ENCODE results near the gene PPM1L. TPM values are rescaled to one million over a fixed set of nuclear protein-coding genes. Genes with fewer than 3 reads are reported as not detected.
"Not testable (repeated sequence)": the region's sequence is repeated elsewhere in the genome, so short reads cannot be mapped to it uniquely, and the experiment has no call there.

The PPM1L gene
- total RNA-seq, 1 donor from 2014 or later: 14.2 TPM

DNA sequence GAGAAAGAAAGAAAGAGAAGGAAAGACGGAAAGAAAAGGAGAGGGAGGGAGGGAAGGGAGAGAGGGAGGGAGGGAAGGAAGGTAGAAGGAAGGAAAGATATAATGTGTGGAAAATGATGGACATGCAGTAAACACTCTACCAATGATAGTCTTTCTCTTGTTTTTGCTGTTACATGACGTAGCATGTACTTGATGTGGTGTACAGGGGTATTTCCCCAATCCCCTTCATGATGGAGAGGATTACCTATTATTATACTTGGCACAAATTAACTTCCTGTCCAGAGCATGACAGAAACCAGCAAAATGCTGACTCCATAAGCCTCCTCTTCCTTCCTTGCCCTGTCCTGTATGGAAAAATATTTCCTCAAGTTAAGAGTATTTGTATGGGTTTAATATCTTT lies 224.7 kb downstream of the PPM1L start:
- H3K36me3 ChIP-seq: no peaks in the 10 kb centered on the region
- intact Hi-C loops (cut with DNase I): no loop called here
- TF ChIP-seq, protein P1, sequence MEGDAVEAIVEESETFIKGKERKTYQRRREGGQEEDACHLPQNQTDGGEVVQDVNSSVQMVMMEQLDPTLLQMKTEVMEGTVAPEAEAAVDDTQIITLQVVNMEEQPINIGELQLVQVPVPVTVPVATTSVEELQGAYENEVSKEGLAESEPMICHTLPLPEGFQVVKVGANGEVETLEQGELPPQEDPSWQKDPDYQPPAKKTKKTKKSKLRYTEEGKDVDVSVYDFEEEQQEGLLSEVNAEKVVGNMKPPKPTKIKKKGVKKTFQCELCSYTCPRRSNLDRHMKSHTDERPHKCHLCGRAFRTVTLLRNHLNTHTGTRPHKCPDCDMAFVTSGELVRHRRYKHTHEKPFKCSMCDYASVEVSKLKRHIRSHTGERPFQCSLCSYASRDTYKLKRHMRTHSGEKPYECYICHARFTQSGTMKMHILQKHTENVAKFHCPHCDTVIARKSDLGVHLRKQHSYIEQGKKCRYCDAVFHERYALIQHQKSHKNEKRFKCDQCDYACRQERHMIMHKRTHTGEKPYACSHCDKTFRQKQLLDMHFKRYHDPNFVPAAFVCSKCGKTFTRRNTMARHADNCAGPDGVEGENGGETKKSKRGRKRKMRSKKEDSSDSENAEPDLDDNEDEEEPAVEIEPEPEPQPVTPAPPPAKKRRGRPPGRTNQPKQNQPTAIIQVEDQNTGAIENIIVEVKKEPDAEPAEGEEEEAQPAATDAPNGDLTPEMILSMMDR (IDR thresholded peaks at IDR 0.05): no peak
- no peak for TF ChIP-seq POLR2AphosphoS5 (IDR thresholded peaks at IDR 0.05; ENCODE audit: insufficient read depth in 1 of 2, low read depth in 1 of 2)
- TF ChIP-seq POLR2A (IDR thresholded peaks at IDR 0.05): no peak
- H3K4me3 ChIP-seq: no peak overlapping the region
- no peaks in the 10 kb centered on the region for H3K27me3 ChIP-seq
- H3K4me1 ChIP-seq: peaks cover 4% of the 10 kb centered on the region
- H3K9me3 ChIP-seq: no peaks in the 10 kb centered on the region
- no peak for DNase-seq (ENCODE audit: extremely low spot score in 2 of 2)
- H3K27ac ChIP-seq: no peak overlapping the region

DNA sequence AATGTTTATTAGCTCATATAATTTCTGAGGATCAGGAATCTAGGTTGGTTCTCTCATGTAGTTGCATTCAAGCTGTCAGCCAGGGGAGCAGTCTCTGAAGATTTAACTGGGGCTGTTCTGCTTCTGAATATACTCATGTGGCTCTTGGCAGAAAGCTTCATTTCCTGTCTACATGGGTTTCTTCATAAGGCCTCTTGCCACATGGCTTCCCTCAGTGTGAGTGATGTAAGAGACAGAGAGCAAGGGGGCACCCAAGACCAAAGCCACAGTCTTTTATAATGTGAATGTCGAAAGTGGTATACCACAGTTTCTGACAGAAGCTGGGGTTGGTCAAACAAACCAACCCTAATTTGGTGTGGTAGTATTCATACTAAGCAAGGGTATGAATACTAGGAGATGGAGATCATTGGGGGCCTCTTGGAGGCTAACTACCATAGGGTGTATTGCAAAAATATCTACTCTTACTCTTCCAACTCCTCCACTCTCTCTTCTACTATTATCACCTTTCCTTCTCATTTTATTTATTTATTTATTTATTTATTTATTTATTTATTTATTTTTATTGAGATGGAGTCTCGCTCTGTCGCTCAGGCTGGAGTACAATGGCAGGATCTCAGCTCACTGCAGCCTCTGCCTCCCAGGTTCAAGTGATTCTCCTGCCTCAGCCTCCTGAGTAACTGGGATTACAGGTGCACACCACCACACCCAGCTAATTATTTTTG lies 225.3 kb downstream of the PPM1L start:
- no peak overlapping the region for H3K4me3 ChIP-seq
- no peak for TF ChIP-seq POLR2A (IDR thresholded peaks at IDR 0.05)
- TF ChIP-seq POLR2AphosphoS5 (IDR thresholded peaks at IDR 0.05; ENCODE audit: insufficient read depth in 1 of 2, low read depth in 1 of 2): no peak
- TF ChIP-seq, protein P1 (IDR thresholded peaks at IDR 0.05): no peak
- no peak overlapping the region for H3K27ac ChIP-seq
- H3K4me1 ChIP-seq: peaks cover 4% of the 10 kb centered on the region
- no peaks in the 10 kb centered on the region for H3K27me3 ChIP-seq
- no peaks in the 10 kb centered on the region for H3K36me3 ChIP-seq
- no peak for DNase-seq (ENCODE audit: extremely low spot score in 2 of 2)
- intact Hi-C loops (cut with DNase I): no loop called here
- H3K9me3 ChIP-seq: no peaks in the 10 kb centered on the region

DNA sequence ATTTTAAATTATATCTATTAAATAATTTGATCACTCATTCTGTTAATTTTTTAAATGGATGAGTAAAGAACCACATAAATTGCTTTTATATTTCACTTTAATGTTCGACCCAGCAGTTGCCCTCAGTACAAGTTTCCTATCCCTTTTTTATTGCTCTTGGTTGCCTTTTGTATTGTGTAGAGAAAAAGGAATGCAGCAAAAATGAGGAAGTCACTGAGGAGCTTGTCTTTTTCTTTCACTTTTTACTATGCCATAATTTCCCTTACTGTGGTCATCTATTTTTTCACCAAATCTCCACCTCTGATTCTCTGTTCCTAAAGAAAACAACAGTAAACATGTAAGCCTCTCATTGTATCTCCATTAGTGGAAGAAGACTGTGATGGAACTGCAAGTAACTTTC lies 226.5 kb downstream of the PPM1L start:
- no peak for DNase-seq (ENCODE audit: extremely low spot score in 2 of 2)
- Histone ChIP-seq H3K9me3 (no peaks in the 10 kb centered on the region), H3K4me1 (peaks cover 4% of the 10 kb centered on the region), H3K36me3 (no peaks in the 10 kb centered on the region), H3K27ac (no peak overlapping the region), H3K4me3 (no peak overlapping the region), H3K27me3 (no peaks in the 10 kb centered on the region)
- TF ChIP-seq POLR2AphosphoS5 (IDR thresholded peaks at IDR 0.05; ENCODE audit: insufficient read depth in 1 of 2, low read depth in 1 of 2) (no peak), POLR2A (IDR thresholded peaks at IDR 0.05) (no peak)
- TF ChIP-seq, protein P1 (IDR thresholded peaks at IDR 0.05): no peak
- intact Hi-C loops (cut with DNase I): no loop called here

DNA sequence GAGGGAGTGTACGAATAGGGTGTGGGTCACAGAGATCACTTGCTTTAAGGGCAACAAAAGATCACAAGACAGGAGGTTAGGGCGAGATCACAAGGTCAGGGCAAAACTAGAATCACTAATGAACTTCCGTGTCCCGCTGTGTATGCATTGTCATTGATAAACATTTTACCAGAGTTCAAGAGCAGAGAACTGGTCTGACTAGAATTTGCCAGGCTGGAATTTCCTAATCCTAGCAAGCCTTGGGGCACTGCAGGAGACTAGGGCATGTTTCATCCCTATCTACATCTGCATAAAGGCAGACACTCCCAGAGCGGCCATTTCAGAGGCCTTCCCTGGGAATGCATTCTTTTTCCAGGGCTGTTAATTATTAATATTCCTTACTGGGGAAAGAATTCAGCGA lies 227.9 kb downstream of the PPM1L start:
- H3K9me3 ChIP-seq; H3K27me3 ChIP-seq; H3K27ac ChIP-seq; H3K4me1 ChIP-seq; DNase-seq (ENCODE audit: extremely low spot score in 2 of 2); intact Hi-C loops (cut with DNase I); H3K36me3 ChIP-seq; H3K4me3 ChIP-seq: not testable (repeated sequence)

DNA sequence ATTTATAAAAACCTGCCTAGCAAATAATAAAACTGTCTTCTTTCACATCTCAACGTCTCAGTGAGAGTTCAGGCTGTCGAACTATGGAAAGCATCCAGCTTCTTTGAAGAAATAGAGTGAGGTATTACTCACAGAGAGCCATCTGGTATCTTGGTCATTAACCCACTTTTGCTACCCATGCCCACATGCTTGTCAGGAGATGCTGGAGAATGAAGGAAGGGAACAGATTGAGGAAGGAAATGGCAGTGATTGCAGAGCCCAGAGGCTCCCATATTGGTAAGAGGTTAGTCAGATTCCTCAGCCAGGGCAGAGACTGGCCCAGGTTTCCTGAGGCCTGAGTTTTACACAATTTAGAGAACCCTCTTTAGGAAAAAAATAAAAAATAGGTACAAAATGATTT lies 230.0 kb downstream of the PPM1L start:
- Histone ChIP-seq H3K4me3 (no peak overlapping the region), H3K27me3 (no peaks in the 10 kb centered on the region), H3K9me3 (no peaks in the 10 kb centered on the region), H3K27ac (no peak overlapping the region), H3K36me3 (no peaks in the 10 kb centered on the region), H3K4me1 (peaks cover 4% of the 10 kb centered on the region)
- TF ChIP-seq POLR2AphosphoS5 (IDR thresholded peaks at IDR 0.05; ENCODE audit: insufficient read depth in 1 of 2, low read depth in 1 of 2) (no peak), POLR2A (IDR thresholded peaks at IDR 0.05) (no peak)
- TF ChIP-seq, protein P1 (IDR thresholded peaks at IDR 0.05): no peak
- intact Hi-C loops (cut with DNase I): no loop called here
- DNase-seq (ENCODE audit: extremely low spot score in 2 of 2): no peak

All from vagina (tissue), 2 donors.